Smooth muscle cell (in vitro differentiated cells): ENCODE measurements around the gene TMEM35A. TPM values are rescaled to one million over a fixed set of nuclear protein-coding genes. Genes with fewer than 3 reads are reported as not detected.

ENCODE experiments used
- DNase-seq: peaks from one replicate; lab custom pipeline; 2025; ENCODE audit not compliant: unreplicated experiment; lab: John Stamatoyannopoulos, UW
- H2AFZ ChIP-seq: fragments of 200-600 bp; sonication (generic); 2 replicates; pipeline ENCODE4 v1.6.0; 2016; ENCODE audit warnings: antibody characterized with exemption, low read depth, mild to moderate bottlenecking
- H3F3A ChIP-seq: fragments of 200-600 bp; sonication (generic); 2 replicates; pipeline ENCODE4 v1.6.0; 2017; ENCODE audit warnings: antibody characterized with exemption, low read depth
- H3K27ac ChIP-seq: fragments of 200-600 bp; sonication (generic); 2 replicates; pipeline ENCODE4 v1.5.1; 2016; ENCODE audit warnings: low read depth, mild to moderate bottlenecking
- H3K27me3 ChIP-seq: fragments of 200-600 bp; sonication (generic); 2 replicates; pipeline ENCODE4 v1.6.1; 2016; ENCODE audit warnings: low read depth, mild to moderate bottlenecking
- H3K36me3 ChIP-seq: fragments of 200-600 bp; sonication (generic); 2 replicates; pipeline ENCODE4 v1.5.1; 2016; ENCODE audit warnings: low read depth
- H3K4me1 ChIP-seq: fragments of 200-600 bp; sonication (generic); 2 replicates; pipeline ENCODE4 v1.5.1; 2016; ENCODE audit warnings: low read depth
- H3K4me2 ChIP-seq: fragments of 200-600 bp; sonication (generic); 2 replicates; pipeline ENCODE4 v1.6.0; 2016; ENCODE audit warnings: mild to moderate bottlenecking
- H3K4me3 ChIP-seq: fragments of 200-600 bp; sonication (generic); 2 replicates; pipeline ENCODE4 v1.5.1; 2016; ENCODE audit warnings: mild to moderate bottlenecking
- H3K79me2 ChIP-seq: fragments of 200-600 bp; sonication (generic); 2 replicates; pipeline ENCODE4 v1.6.0; 2016; ENCODE audit warnings: low read depth, mild to moderate bottlenecking
- H3K9ac ChIP-seq: fragments of 200-600 bp; sonication (generic); 2 replicates; pipeline ENCODE4 v1.6.0; 2016; ENCODE audit warnings: low read depth
- H3K9me3 ChIP-seq: fragments of 200-600 bp; sonication (generic); replicated peaks from 2 replicates; pipeline ENCODE4 v1.5.1; 2016; ENCODE audit warnings: low read depth
- H4K20me1 ChIP-seq: fragments of 200-600 bp; sonication (generic); 2 replicates; pipeline ENCODE4 v1.6.0; 2016; ENCODE audit warnings: low read depth
- WGBS: methylation state at CpG from one replicate; pipeline ENCODE4 v1.1.7; 2016; ENCODE audit warnings: low lambda C conversion rate; 5-methylcytosine and 5-hydroxymethylcytosine counted together
- polyA plus RNA-seq: library from polyadenylated mRNA; unstranded; fragments of >200 nt; fragmentation: Nextera tagmentation; extraction: Ambion mirVana; gene quantifications from 2 replicates; pipeline ENCODE4 v1.2.1, GENCODE V29; 2016
- total RNA-seq: library from RNA; depleted of rRNA; stranded (reverse); fragments of >200 nt; gene quantifications from 2 replicates; pipeline ENCODE4 v1.2.3, GENCODE V29; 2014
- TF ChIP-seq, protein P1 (sequence below): fragments of 200-600 bp; sonication (generic); IDR thresholded peaks from 2 replicates; pipeline ENCODE4 v1.5.1; 2017; ENCODE audit warnings: borderline replicate concordance, mild to moderate bottlenecking, antibody characterized with exemption; ENCODE audit not compliant: insufficient read depth, poor library complexity, severe bottlenecking

Gene TMEM35A
- total and polyA plus RNA-seq, 2 experiments from 2014 or later = 2.3 to 3.2 TPM

DNA sequence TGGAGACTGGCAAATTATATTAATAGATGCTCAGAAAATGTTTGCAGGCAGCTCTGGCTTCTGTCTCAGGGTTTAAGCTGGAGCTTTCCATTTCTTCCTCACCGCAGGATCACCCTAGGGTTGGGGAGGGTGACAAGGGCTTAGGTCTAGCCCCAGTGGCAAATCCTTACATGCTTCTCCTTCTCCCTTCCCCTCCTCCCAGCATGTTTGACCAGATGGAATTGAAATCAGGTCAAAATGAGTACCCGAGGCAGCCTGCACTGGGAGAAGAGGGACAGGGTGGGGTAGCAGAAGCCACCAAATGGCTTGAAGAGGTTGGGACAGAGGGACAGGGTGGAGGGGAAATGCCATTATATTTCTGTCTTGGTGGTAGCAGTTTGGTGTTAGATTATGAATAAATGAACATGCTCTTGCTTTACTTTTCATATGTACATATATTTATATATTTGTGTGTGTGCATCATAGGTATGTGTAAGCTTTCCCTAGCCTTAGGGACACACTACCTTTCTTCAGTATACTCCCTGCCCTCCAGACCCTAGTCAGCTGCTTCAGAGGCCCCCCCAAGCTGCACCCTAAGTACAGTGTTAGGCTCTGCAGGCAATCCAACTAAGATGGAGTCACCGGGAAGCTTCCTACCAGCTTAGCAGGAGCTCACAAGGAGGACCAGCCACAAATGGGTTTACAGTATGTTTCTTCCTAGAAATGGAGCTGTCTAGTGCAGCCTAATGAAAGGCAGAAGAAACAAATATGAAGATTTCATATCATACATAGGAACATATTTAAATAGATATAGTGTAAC, 1.8 kb downstream of the TMEM35A start:
- no peaks in the 10 kb centered on the region for H3K36me3 ChIP-seq
- H3K4me1 ChIP-seq = no peaks in the 10 kb centered on the region
- no peak for DNase-seq
- H3F3A ChIP-seq = no peaks in the 10 kb centered on the region
- H4K20me1 ChIP-seq = no peaks in the 10 kb centered on the region
- no peak overlapping the region for H3K9ac ChIP-seq
- TF ChIP-seq, protein P1, sequence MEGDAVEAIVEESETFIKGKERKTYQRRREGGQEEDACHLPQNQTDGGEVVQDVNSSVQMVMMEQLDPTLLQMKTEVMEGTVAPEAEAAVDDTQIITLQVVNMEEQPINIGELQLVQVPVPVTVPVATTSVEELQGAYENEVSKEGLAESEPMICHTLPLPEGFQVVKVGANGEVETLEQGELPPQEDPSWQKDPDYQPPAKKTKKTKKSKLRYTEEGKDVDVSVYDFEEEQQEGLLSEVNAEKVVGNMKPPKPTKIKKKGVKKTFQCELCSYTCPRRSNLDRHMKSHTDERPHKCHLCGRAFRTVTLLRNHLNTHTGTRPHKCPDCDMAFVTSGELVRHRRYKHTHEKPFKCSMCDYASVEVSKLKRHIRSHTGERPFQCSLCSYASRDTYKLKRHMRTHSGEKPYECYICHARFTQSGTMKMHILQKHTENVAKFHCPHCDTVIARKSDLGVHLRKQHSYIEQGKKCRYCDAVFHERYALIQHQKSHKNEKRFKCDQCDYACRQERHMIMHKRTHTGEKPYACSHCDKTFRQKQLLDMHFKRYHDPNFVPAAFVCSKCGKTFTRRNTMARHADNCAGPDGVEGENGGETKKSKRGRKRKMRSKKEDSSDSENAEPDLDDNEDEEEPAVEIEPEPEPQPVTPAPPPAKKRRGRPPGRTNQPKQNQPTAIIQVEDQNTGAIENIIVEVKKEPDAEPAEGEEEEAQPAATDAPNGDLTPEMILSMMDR = no peak
- H3K27ac ChIP-seq = no peak overlapping the region
- H3K79me2 ChIP-seq = no peaks in the 10 kb centered on the region
- H3K27me3 ChIP-seq = no peaks in the 10 kb centered on the region
- H2AFZ ChIP-seq = no peak overlapping the region
- H3K4me3 ChIP-seq = no peak overlapping the region
- WGBS = 82% methylated on average over 3 of the region's 3 CpGs
- H3K4me2 ChIP-seq = no peak overlapping the region
- H3K9me3 ChIP-seq = no peaks in the 10 kb centered on the region

DNA sequence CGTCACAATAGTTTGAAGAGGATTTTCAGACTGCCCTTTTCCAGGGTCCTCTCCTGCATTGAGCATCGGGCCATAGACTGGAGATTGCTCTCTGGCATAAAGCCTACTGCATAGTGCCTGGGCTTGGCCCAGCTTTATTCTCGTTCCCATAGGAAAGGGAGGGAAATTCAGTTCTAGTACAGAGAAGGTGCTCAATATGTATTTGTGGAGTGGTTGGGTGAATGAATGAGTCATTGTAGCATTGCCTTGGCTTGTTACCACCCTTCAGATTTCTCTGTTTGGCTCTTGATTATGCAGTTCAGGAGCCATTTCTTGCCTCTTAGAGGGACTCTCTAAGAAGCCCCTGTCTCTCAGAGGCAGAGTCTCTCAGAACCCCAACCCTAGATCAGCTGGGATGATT, 2.6 kb downstream of the TMEM35A start:
- H3K27me3 ChIP-seq = no peaks in the 10 kb centered on the region
- no peak for DNase-seq
- H3K4me1 ChIP-seq = no peaks in the 10 kb centered on the region
- TF ChIP-seq, protein P1 = no peak
- no peaks in the 10 kb centered on the region for H3K79me2 ChIP-seq
- H2AFZ ChIP-seq = no peak overlapping the region
- no peaks in the 10 kb centered on the region for H4K20me1 ChIP-seq
- H3K4me2 ChIP-seq = no peak overlapping the region
- H3K9ac ChIP-seq = no peak overlapping the region
- no peaks in the 10 kb centered on the region for H3K36me3 ChIP-seq
- H3F3A ChIP-seq = no peaks in the 10 kb centered on the region
- H3K4me3 ChIP-seq = no peak overlapping the region
- no peak overlapping the region for H3K27ac ChIP-seq
- 78% methylated on average over 3 of the region's 3 CpGs for WGBS
- no peaks in the 10 kb centered on the region for H3K9me3 ChIP-seq

DNA sequence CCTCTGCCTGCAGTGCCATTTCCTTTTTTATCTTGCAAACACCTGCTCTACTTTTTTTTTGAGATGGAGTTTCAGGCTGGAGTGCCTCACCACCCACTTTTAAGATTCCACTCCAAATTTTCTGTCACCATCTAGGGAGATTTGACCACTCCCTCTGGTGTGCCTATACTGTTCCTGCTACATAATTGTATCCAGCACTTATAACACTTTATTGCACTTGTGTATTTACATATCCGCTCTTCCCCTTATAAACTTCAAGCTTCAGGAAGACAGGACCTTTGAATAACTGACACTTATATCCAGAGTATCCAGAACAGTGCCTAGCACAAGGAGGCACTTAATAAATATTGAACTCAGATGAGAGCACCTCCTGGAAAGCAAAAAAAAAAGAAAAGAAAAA, 13.1 kb downstream of the TMEM35A start:
- WGBS = 70% methylated on average over 1 of the region's 1 CpG
- no peak overlapping the region for H3K4me3 ChIP-seq

More for the DNA sequence above, 13.1 kb downstream of the TMEM35A start:
- Histone ChIP-seq H2AFZ (no peak overlapping the region), H3F3A (no peaks in the 10 kb centered on the region), H3K9ac (no peak overlapping the region), H3K4me2 (no peak overlapping the region), H3K79me2 (no peaks in the 10 kb centered on the region), H3K4me1 (no peaks in the 10 kb centered on the region), H3K27ac (no peak overlapping the region), H3K36me3 (no peaks in the 10 kb centered on the region), H3K9me3 (no peaks in the 10 kb centered on the region), H3K27me3 (no peaks in the 10 kb centered on the region), H4K20me1 (no peaks in the 10 kb centered on the region)
- TF ChIP-seq, protein P1 = no peak
- no peak for DNase-seq
